CD14-positive monocyte (primary cell): ENCODE results near the gene TCP11. TPM values are rescaled to one million over a fixed set of nuclear protein-coding genes. Genes with fewer than 3 reads are reported as not detected.

ENCODE experiments used
- DNase-seq, 3 donors: peaks; one replicate each; pipeline ENCODE4 v3.0.0-alpha.2; 2011 to 2022
- H2AFZ ChIP-seq: 2 replicates; pipeline ENCODE4 v1.6.0; 2012; ENCODE audit warnings: mild to moderate bottlenecking, low read depth, low read length, inconsistent platforms; ENCODE audit not compliant: insufficient read depth, poor library complexity, severe bottlenecking
- H3K27ac ChIP-seq, 2 donors: 1 replicate in 1 of 2; 2 replicates in 1 of 2; pipeline ENCODE4 v1.5.1; 2012 to 2013; ENCODE audit warnings: low read length in 2 of 2, control low read depth in 1 of 2, inconsistent platforms in 1 of 2, low read depth in 1 of 2, mild to moderate bottlenecking in 1 of 2
- H3K27me3 ChIP-seq, 2 donors: one replicate each; pipeline versions ENCODE4 v1.6.0 to v1.6.1; 2011 to 2013; ENCODE audit warnings: low read length in 2 of 2; ENCODE audit not compliant: control insufficient read depth in 2 of 2, insufficient read depth in 2 of 2
- H3K36me3 ChIP-seq, 2 donors: replicated peaks in 1 of 2; 1 replicate in 1 of 2; 2 replicates in 1 of 2; pipeline versions ENCODE4 v1.5.1 to v1.6.1; 2012 to 2013; ENCODE audit warnings: low read length in 2 of 2, control low read depth in 1 of 2, inconsistent platforms in 1 of 2, mild to moderate bottlenecking in 1 of 2; ENCODE audit not compliant: insufficient read depth in 2 of 2, control insufficient read depth in 1 of 2
- H3K4me1 ChIP-seq, 2 donors: 1 replicate in 1 of 2; 2 replicates in 1 of 2; pipeline versions ENCODE4 v1.5.1 to v1.6.1; 2012 to 2013; ENCODE audit warnings: low read length in 2 of 2, control low read depth in 1 of 2, inconsistent platforms in 1 of 2, mild to moderate bottlenecking in 1 of 2, moderate library complexity in 1 of 2; ENCODE audit not compliant: insufficient read depth in 2 of 2, control insufficient read depth in 1 of 2
- H3K4me2 ChIP-seq: replicated peaks from 2 replicates; pipeline ENCODE3; 2012; ENCODE audit warnings: low read length, moderate library complexity, mild to moderate bottlenecking; ENCODE audit not compliant: poor library complexity, severe bottlenecking; ENCODE audit errors: extremely low read depth
- H3K4me3 ChIP-seq, 3 experiments: fragments of 200-600 bp in 1 of 3; sonication (generic) in 1 of 3; replicated peaks in 1 of 3; 1 replicate in 2 of 3; 2 replicates in 1 of 3; pipeline ENCODE4 v1.5.1; 2011 to 2013; ENCODE audit warnings: low read length in 3 of 3, mild to moderate bottlenecking in 3 of 3, control low read depth in 2 of 3, low read depth in 2 of 3, inconsistent platforms in 1 of 3, moderate library complexity in 1 of 3
- H3K79me2 ChIP-seq: 2 replicates; pipeline ENCODE4 v1.6.0; 2012; ENCODE audit warnings: mild to moderate bottlenecking, control low read depth, inconsistent platforms, low read length, moderate library complexity; ENCODE audit not compliant: insufficient read depth
- H3K9ac ChIP-seq: 2 replicates; pipeline ENCODE4 v1.6.0; 2017; ENCODE audit warnings: low read length, mild to moderate bottlenecking; ENCODE audit not compliant: insufficient read depth, poor library complexity, severe bottlenecking
- H3K9me3 ChIP-seq, 2 donors: replicated peaks in 1 of 2; 1 replicate in 1 of 2; 2 replicates in 1 of 2; pipeline versions ENCODE4 v1.5.1 to v1.6.1; 2012 to 2013; ENCODE audit warnings: low read length in 2 of 2, control low read depth in 1 of 2; ENCODE audit not compliant: control insufficient read depth in 1 of 2, insufficient read depth in 1 of 2
- H4K20me1 ChIP-seq: 2 replicates; pipeline ENCODE4 v1.6.0; 2012; ENCODE audit warnings: mild to moderate bottlenecking, low read length, control low read depth, moderate library complexity; ENCODE audit not compliant: insufficient read depth
- H3K27ac Mint-ChIP-seq, 7 donors: one replicate each; pipeline ENCODE4 v1.8.0; 2020; ENCODE audit warnings: mild to moderate bottlenecking in 7 of 7, mixed read lengths in 7 of 7, moderate library complexity in 6 of 7, inconsistent platforms in 2 of 7
- H3K27me3 Mint-ChIP-seq, 3 donors: one replicate each; pipeline ENCODE4 v1.8.0; 2021 to 2022; ENCODE audit warnings: low read depth in 3 of 3, mild to moderate bottlenecking in 3 of 3, mixed read lengths in 3 of 3, moderate library complexity in 3 of 3, inconsistent platforms in 1 of 3
- H3K36me3 Mint-ChIP-seq, 2 donors: one replicate each; pipeline ENCODE4 v1.8.0; 2020; ENCODE audit warnings: mixed read lengths in 2 of 2, inconsistent platforms in 1 of 2, mild to moderate bottlenecking in 1 of 2
- H3K4me1 Mint-ChIP-seq: one replicate; pipeline ENCODE4 v1.8.0; 2020; ENCODE audit warnings: mild to moderate bottlenecking, mixed read lengths
- H3K4me3 Mint-ChIP-seq, 2 donors: one replicate each; pipeline ENCODE4 v1.8.0; 2020; ENCODE audit warnings: mild to moderate bottlenecking in 2 of 2, mixed read lengths in 2 of 2, moderate library complexity in 1 of 2
- H3K9me3 Mint-ChIP-seq, 7 donors: one replicate each; pipeline ENCODE4 v1.8.0; 2020 to 2022; ENCODE audit warnings: mixed read lengths in 7 of 7, mild to moderate bottlenecking in 6 of 7, moderate library complexity in 6 of 7, inconsistent platforms in 2 of 7
- WGBS: methylation state at CpG from one replicate; pipeline ENCODE4 v1.1.5; 2013; ENCODE audit warnings: missing lambda C conversion rate; ENCODE audit not compliant: insufficient coverage; 5-methylcytosine and 5-hydroxymethylcytosine counted together
- intact Hi-C, 2 donors: fragments of 100-400 bp; cut with micrococcal nuclease; formaldehyde crosslinking; loops; one replicate each; pipeline versions ENCODE4 v1.15.0 to v1.15.1; 2023
- polyA plus RNA-seq, 3 donors: library from polyadenylated mRNA; depleted of rRNA in 1 of 3; unstranded in 2 of 3; stranded (reverse) in 1 of 3; fragments of 300-500 nt in 2 of 3; fragments of >200 nt in 1 of 3; fragmentation: Illumina TruSeq in 2 of 3; gene quantifications; 1 replicate in 2 of 3; 2 replicates in 1 of 3; pipeline ENCODE4 v1.2.3, GENCODE V29; 2012 to 2021
- TF ChIP-seq, protein P1 (sequence below): fragments of 200-600 bp; IDR thresholded peaks from one replicate; pipeline ENCODE4 v1.8.0; 2022; ENCODE audit warnings: antibody characterized with exemption, mild to moderate bottlenecking

Gene TCP11
- polyA plus RNA-seq, 3 donors = not detected

DNA sequence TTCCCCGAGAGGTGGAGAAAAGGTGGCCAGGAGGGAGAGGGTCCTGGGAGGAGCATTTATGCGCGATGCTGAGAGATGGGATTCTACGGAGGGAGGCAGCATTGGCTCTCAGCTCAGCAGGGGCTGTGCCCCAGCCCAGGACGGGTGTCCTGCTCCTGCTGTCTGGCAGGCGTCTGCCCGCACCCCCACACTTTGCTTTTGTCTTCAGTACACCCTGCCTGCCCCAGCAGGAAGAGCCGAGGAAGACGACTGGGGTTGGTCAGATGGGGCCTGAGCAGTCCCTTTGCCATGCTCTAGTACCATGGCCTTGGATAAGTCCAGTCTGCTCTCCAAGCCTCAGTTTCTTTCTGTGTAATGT lies 68.5 kb downstream of the TCP11 start:
- Mint-ChIP-seq H3K9me3 (no peaks in the 10 kb centered on the region), H3K4me1 (no peaks in the 10 kb centered on the region), H3K27me3 (peaks cover 0 to 2% (median 0%) of the 10 kb centered on the region in 3 donors), H3K4me3 (no peak overlapping the region), H3K36me3 (peaks cover 66 to 82% of the 10 kb centered on the region in 2 donors), H3K27ac (peak overlapping the region in 2 of 7 donors; percentile 6 to 25)
- 98% methylated on average over 6 of the region's 9 CpGs for WGBS
- no peaks in the 10 kb centered on the region for H3K79me2 ChIP-seq
- no peak overlapping the region for H3K27ac ChIP-seq
- TF ChIP-seq, protein P1, sequence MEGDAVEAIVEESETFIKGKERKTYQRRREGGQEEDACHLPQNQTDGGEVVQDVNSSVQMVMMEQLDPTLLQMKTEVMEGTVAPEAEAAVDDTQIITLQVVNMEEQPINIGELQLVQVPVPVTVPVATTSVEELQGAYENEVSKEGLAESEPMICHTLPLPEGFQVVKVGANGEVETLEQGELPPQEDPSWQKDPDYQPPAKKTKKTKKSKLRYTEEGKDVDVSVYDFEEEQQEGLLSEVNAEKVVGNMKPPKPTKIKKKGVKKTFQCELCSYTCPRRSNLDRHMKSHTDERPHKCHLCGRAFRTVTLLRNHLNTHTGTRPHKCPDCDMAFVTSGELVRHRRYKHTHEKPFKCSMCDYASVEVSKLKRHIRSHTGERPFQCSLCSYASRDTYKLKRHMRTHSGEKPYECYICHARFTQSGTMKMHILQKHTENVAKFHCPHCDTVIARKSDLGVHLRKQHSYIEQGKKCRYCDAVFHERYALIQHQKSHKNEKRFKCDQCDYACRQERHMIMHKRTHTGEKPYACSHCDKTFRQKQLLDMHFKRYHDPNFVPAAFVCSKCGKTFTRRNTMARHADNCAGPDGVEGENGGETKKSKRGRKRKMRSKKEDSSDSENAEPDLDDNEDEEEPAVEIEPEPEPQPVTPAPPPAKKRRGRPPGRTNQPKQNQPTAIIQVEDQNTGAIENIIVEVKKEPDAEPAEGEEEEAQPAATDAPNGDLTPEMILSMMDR = no peak
- no peaks in the 10 kb centered on the region for H4K20me1 ChIP-seq
- no peaks in the 10 kb centered on the region for H3K9me3 ChIP-seq
- no peak overlapping the region for H3K9ac ChIP-seq
- no peak overlapping the region for H3K4me3 ChIP-seq
- H2AFZ ChIP-seq = no peak overlapping the region
- H3K4me1 ChIP-seq = no peaks in the 10 kb centered on the region
- no peak for DNase-seq
- intact Hi-C loops = no loop called here
- no peaks in the 10 kb centered on the region for H3K27me3 ChIP-seq
- peaks cover 44 to 86% of the 10 kb centered on the region in 2 donors for H3K36me3 ChIP-seq
- no peak overlapping the region for H3K4me2 ChIP-seq

DNA sequence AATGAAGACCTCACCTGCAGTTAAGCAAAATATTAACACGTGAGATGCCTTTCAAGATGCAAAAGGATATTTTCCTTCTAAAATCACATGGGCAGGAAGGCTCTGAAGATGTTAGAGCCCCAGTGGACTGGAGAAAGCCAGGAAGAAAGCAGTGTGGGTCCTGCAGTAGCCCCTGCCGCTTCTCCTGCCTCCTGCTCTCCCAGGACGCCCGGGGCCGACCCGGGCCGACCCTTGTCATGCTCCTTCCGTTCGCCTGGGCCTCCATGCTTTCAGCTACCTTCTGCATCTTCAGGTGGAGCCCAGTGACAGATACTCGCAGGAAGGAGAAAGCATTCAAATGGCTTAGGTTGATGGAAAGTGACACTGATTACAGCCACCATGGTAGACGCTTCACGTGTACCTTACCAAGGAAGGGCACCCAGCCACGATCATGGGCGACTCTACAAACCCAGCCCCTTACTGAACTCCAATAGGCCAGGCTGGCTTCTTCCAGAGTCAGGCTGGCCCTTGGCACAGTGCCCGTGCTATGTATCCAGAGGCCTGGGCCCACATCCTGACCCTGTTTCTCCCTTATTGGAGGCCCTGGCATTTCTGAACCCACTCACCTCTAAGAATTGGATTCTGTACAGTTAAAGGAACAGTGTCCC lies 69.0 kb downstream of the TCP11 start:
- H3K27me3 ChIP-seq = no peaks in the 10 kb centered on the region
- H3K9me3 ChIP-seq = no peaks in the 10 kb centered on the region
- no peak overlapping the region for H3K4me2 ChIP-seq
- no peak overlapping the region for H3K9ac ChIP-seq
- TF ChIP-seq, protein P1 = no peak
- H3K4me3 Mint-ChIP-seq = no peak overlapping the region
- DNase-seq = no peak
- WGBS = 98% methylated on average over 11 of the region's 15 CpGs
- no peaks in the 10 kb centered on the region for H3K4me1 ChIP-seq
- H3K36me3 ChIP-seq = peaks cover 42 to 86% of the 10 kb centered on the region in 2 donors
- no peaks in the 10 kb centered on the region for H3K79me2 ChIP-seq
- peaks cover 63 to 80% of the 10 kb centered on the region in 2 donors for H3K36me3 Mint-ChIP-seq
- H4K20me1 ChIP-seq = no peaks in the 10 kb centered on the region
- H3K9me3 Mint-ChIP-seq = no peaks in the 10 kb centered on the region
- H3K27ac Mint-ChIP-seq = peak overlapping the region in 1 of 7 donors; percentile 25
- intact Hi-C loops = no loop called here
- H3K27ac ChIP-seq = no peak overlapping the region
- no peaks in the 10 kb centered on the region for H3K4me1 Mint-ChIP-seq
- peaks cover 0 to 2% (median 0%) of the 10 kb centered on the region in 3 donors for H3K27me3 Mint-ChIP-seq
- no peak overlapping the region for H3K4me3 ChIP-seq
- no peak overlapping the region for H2AFZ ChIP-seq
